SKM-1 (cell line): ENCODE data around the gene CABP4.
"Not testable (repeated sequence)": the region's sequence is repeated elsewhere in the genome, so short reads cannot be mapped to it uniquely, and the experiment has no call there.

Experiments
- DNase-seq: peaks from one replicate; lab custom pipeline; 2025; ENCODE audit not compliant: unreplicated experiment; lab: John Stamatoyannopoulos, UW

Gene CABP4

DNA sequence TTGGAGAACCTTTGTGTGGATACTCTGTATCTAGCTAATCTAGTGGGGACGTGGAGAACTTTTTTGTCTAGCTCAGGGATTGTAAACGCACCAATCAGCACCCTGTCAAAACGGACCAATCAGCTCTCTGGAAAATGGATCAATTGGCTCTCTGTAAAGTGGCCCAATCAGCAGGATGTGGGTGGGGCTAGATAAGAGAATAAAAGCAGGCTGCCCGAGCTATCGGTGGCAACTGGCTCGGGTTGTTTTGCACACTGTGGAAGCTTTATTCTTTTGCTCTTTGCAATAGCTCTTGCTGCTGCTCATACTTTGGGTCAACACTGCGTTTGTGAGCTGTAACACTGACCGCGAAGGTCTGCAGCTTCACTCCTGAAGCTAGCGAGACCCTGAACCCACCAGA is 21.5 kb downstream of the CABP4 start:
- DNase-seq: not testable (repeated sequence)

DNA sequence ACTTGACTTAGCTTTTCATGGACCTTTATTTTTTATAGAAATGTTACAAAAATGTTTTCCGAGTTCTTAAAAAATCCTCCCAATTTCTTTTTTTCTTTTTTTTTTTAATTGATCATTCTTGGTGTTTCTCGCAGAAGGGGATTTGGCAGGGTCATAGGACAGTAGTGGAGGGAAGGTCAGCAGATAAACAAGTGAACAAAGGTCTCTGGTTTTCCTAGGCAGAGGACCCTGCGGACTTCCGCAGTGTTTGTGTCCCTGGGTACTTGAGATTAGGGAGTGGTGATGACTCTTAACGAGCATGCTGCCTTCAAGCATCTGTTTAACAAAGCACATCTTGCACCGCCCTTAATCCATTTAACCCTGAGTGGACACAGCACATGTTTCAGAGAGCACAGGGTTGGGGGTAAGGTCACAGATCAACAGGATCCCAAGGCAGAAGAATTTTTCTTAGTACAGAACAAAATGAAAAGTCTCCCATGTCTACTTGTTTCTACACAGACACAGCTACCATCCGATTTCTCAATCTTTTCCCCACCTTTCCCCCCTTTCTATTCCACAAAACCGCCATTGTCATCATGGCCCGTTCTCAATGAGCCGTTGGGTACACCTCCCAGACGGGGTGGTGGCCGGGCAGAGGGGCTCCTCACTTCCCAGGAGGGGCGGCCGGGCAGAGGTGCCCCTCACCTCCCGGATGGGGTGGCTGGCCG is 22.3 kb downstream of the CABP4 start:
- not testable (repeated sequence) for DNase-seq

DNA sequence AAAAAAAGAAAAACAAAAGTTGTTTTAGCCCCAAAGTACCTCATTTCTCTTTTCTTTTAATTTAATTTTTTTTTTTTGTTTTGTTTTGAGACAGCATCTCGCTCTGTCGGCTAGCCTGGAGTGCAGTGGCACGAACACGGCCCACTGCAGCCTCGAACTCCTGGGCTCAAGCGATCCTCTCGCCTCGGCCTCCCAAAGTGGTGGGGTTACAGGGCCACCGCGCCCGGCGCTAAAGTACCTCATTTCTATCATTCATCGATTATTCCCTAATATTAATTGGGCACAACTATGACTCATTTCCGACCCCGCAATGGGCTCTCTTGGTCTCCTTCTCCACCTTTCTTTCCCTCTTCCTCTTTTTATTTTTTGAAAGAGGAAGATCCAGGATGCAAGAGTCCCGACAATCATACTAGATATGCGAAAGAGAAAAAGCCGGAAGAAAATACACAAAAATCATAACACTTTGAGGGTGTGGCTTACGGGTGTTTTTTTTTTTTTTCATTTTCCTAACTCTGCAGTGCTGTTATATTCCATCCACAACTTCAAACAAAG is 27.2 kb downstream of the CABP4 start:
- peak; percentile 64 for DNase-seq

DNA sequence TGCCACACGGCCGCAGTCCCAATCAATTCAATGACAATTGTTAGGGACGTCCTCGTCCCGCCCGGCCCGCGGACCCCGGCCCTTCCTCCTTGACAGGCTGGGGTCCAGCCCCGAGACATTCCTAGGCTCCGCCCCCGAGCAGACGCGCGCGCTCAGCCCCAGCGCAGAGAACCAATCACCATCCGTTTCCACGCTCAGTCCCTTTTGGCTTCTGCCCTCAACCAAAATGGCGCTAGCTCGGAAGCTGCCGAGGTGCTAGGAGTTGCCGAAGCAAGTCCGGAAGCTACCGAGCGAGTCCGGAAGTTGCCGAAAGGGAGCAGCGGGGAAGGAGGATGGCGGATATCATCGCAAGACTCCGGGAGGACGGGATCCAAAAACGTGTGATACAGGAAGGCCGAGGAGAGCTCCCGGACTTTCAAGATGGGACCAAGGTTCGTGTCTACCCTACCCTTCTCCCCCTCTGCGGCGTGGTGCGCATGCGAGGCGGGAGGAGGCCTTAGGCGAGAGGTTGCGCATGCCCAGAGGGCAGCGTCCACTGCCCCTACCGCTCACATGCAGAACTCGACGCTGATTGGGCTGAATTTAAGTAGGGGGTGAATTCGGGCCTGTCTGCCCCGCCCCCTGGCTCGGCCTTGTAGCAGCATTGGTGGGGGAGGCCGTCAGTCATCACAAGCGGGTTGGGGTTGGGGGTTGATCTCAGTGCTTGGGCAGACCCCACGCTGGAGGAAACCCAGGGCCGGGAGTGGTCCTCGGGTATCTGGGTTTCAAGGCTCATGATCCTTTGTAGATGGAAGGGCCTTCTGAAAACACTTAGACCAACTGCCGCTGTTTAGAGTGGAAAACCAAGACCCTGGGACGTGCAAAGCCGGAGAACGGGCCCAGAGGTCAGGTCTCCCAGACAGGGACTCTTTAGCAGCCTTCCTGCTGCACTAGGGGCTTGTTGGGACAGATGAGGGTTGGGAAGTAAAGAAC is 28.0 kb downstream of the CABP4 start, which contains the start of gene AIP:
AIP (plus strand) TSS at position 200 of the 972 bp plus-strand sequence; CDS start at position 333, 133 bp downstream.
- DNase-seq: peak; percentile 94

DNA sequence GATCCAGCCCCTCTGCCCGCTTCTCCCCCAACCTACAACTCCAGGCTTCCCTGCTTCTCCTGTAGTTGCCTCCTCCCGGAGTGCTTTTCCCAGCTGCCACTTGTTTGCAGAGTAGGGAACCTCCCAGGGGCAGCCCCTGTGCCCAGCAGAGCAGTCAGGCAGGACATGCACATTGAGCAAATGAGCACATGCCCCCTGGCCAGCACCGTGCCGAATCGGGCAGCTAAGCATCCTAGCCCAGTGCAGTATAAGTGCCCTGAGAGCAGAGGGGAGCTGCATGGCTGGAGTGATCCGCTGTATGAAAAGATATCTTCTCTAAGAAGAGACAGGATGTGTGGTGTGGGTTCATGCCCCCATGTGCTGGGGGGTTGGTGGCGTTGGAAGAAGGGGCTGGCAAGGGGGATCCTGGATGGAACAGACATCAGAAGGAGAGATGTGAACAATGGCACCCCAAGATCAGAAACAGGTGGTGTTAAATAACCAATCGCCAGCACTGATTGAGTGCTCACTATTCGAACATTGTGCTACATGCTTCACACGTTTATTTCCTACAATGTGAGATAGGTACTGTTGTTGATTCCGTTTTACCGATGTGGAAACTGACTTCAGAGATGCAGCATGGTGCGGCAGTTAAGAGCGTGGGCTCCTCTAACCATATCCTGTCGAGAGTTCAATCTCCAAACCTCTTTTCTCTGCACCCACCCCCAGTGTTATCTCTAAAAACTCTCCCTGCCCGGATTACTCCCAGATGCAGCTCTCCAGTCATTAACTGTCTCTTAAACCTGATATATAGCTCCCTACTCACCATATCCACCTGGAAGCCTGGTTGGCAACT is 28.9 kb downstream of the CABP4 start:
- DNase-seq: no peak

DNA sequence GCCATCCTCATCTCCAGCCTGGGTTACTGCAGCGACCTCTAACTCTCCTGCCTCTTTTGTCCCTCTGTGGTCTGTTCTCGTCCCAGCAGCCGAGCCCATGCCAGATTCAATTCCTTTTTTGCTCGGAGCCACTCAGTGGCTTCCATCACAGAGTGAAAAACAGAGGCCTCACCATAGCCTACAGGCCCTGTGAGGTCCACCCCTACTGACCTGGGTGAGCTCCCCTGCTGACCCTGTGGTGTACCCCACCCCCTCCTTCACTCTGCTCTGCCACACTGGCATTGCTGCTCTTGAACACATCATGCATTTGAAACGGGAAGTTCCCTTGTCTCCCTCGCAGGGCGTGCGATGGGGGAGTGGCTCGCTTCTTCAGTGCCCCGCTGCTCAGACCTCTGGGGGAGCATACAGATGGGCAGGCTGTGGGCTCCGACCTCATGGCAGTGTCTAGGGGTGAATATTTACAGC is 29.7 kb downstream of the CABP4 start:
- DNase-seq: peak; percentile 14

DNA sequence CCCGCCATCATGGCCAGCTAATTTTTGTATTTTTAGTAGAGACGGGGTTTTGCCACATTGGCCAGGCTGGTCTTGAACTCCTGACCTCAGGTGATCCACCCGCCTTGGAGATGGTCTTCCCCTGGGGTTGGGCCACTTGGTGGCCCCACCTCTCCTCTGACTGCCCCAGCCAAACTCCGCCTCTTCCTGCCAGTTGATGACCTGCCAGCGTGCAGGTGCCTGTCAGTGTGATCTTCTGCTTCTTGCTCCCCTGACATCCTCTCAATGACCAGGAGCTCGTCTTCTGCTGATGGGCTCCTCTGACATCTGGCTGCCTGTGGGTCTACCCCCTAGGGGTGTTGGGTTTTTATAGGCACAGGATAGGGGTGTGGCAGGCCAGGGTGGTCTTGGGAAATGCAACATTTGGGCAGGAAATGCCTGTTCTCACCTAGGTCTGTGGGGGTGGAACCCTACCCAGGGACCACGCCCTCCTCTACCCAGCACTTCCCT is 30.8 kb downstream of the CABP4 start:
- DNase-seq: not testable (repeated sequence)

DNA sequence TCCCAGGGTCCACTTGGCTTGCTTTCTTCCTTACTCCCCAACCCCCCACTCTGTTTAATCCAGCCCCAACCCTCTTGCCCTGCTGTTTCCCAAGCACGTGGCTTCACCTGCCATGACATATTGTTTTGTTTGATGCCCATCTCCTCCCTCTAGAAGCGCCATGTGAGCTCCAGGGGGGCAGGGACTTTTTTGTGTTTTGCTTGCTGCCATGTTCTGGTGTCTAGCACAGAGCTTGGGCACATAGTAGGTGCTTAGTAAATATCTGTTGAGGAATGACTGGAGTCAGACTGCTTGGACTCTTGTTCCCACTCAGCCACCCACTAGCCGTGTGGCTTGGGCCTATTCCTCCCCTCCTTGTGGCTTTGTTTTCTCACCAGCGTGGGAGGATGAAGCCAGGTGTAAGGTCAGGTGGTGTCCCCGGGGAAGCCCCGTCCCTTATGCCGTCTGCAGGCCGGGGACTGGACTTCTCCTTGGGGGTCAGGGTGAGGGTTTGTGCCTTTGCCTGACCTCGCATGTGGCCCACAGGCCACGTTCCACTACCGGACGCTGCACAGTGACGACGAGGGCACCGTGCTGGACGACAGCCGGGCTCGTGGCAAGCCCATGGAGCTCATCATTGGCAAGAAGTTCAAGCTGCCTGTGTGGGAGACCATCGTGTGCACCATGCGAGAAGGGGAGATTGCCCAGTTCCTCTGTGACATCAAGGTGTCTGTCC is 31.5 kb downstream of the CABP4 start:
- no peak for DNase-seq

DNA sequence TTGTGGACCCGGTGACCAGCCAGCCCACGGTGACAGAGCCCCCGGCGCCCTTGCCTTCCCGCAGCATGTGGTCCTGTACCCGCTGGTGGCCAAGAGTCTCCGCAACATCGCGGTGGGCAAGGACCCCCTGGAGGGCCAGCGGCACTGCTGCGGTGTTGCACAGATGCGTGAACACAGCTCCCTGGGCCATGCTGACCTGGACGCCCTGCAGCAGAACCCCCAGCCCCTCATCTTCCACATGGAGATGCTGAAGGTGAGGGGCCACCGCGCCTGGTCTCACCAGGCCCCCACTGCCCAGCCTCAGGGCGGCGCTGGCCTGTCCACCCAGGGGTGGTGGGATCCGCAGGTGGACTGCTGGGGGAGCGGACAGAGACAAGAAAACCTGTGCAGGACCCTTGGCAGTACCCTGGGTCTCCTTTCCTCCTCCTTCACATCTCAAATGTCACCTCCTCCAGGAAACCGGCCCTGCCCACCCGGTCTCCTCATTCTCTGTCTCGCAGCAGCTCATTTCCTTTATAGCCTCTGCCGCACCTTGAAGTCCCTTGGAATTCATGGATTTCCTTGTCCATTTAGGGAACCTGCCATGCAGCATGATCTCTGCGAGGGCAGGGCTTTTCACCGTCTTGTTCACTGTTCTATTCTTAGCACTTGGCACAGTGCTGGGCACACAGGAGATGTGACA is 34.2 kb downstream of the CABP4 start:
- no peak for DNase-seq

DNA sequence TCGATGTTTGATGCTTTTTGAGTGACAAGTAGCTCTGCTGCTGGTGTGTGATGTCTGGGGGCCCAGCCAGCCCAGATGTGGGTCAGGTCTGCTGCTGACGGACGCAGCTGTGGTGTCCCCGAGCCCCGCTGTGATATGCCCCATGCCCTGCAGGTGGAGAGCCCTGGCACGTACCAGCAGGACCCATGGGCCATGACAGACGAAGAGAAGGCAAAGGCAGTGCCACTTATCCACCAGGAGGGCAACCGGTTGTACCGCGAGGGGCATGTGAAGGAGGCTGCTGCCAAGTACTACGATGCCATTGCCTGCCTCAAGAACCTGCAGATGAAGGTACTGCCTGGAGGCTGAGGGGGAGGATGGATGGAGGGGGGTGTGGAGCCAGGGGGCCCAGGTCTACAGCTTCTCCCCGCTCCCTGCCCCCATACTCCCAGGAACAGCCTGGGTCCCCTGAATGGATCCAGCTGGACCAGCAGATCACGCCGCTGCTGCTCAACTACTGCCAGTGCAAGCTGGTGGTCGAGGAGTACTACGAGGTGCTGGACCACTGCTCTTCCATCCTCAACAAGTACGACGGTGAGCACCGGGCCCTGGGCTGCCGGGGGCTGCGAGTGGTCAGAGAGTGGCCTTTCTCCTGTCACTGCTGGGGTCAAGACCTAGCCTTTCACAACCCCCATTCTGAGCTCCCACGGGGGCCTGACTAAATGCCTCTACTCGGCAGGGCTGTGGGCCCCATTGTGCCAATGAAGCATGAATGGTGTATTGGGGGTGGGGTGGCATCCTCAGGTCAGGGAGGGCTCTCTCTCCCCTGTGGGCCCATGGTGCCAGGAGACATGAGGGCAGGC is 35.0 kb downstream of the CABP4 start:
- no peak for DNase-seq

DNA sequence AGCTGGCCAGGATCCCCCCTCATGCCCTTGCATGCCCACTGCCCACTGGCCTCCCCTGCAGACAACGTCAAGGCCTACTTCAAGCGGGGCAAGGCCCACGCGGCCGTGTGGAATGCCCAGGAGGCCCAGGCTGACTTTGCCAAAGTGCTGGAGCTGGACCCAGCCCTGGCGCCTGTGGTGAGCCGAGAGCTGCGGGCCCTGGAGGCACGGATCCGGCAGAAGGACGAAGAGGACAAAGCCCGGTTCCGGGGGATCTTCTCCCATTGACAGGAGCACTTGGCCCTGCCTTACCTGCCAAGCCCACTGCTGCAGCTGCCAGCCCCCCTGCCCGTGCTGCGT is 35.5 kb downstream of the CABP4 start:
- no peak for DNase-seq

DNA sequence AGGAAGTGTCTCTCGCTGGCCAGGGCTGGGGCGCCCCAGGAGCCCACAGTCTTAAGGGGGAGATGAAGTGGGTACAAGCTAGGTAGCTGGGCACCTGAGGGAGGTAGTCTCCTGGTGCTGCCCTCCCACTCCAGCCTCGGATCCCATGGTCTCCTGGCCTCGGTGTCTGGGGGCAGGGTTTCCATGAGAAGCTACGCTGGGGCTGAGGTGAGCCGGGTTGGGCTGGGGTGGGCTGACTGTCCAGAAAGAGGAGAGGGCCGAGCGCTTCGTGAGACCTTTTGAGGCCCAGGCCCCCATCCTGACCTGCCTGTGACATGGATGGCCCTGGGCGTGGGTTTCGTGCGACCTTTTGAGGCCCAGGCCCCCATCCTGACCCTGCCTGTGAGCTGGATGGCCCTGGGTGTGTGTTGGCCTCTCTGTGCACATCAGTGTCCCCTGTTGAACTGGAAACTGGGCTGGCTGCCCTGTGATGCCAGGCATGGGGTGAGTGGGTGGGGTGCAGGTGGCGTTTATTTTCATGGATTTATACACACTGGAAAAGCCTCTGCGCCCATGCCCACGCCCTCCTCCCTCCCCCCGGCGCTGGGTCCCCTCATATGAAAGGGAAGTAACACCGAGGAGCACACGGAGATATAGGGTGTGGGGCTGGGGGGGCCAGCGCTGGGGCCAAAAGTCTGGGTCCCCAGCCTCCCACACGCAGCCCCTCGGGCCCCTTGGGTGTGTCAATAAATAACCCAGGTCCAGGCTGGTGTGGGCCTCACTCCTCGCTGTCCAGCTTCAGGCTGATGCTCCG is 36.3 kb downstream of the CABP4 start:
- no peak for DNase-seq

DNA sequence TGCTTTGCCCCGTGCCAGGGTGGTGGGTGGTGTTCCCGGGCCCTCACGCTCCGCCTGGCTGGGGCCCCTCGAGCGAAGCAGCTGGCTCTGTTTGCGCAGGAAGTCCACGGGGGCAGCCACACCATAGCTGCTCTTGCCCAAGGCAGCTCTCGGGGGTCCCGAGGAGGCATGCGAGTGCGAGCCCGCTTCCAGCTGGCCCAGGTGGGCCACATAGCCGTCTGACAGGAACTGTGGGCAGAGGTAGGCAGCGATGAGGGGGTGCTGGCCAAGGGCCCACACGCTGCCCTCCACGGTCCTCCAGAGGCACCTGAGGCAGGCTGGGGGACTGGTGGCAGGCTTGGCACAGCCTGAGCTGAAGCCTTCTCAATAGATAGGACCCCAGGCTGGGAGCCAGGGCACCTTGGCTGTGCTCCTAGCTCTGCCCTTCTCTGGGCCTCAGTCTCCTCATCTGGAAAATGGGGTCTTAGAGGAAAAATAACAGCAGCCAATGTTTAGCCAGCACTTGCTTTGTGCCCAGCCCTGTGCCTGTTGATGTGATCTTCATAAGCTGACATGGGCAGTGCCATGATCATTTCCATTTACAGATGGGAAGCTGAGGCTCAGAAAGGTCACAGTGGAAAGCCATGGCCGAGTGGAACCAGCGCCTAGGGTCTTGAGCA is 37.0 kb downstream of the CABP4 start:
- DNase-seq: no peak

DNA sequence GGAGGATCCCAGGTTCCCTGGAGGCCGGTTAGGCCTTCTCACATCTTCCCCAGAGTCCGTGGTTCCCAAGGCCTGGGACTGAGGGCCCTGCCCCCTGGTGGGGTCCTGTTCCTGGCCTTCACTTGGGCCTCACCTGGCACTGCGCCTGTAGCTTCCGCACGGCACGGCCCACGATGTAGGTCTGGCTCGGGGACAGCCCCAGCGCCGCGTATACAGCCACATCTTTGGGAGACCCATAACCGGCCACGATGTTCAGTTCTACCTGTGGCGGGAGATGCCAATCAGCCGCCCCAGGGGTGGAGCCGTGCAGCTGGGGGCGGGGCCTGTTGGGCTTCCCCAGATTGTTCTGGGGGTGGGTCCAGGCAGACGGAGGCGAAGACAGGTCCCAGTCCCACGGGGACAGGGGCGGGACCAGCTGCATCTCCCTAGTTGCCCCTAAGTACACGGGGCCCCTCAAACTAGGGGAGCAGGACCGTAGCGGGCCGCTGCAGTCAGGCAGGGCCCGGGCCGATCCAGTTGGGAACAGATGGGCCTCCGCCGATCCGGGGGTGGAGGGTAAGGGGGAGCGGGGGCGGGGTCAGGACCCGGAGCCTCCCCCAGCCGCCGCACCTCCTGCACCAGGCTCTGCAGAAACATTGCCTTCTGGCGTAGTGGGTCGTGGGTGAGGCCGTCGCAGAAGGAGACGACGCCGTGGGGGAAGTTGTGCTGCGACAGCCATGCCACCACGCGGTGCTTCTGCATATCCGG is 37.8 kb downstream of the CABP4 start:
- no peak for DNase-seq

DNA sequence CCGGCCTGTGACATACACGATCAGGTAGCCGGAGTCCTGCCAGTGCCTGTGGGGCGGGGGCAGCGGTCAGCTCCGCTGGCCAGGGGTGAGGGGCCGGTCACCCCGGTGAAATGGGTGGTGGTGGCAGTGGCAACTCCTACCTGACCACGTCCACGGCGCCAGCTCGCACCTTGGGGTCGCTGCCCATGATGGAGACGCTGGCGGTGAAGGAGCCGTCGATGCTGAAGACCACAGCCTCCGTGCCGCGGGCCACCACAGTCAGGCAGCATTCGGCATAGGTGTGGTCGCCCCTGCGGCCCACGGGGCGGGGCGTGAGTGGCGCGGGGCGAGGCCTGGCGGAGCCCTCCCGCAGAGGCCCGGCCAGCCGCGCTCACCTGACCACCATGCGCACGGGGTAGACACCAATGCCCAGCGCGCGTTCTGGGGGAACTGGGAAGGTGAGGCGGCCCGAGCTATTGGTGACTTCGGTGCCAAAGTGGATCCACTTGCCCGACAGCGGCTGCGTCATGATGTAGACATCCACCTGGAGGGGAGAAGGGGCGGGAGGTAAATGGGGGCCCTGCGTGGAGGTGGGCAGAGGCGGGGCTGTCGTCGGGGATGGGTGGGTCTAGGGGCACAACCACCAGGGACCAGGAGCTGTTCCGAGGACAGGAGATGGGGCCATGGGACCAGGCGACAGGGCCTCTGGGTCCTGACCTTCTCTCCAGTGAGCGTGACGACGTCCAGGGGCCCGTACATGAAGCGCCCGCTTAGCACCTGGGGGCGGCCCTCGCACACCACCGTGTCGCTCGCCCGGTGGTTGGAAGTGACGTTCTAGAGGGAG is 38.6 kb downstream of the CABP4 start:
- no peak for DNase-seq
